Measurements from ENCODE around the gene ADSS1.

ADSS1 gene

GRCh38 chr14:104689881-104690711, 33.9 kb upstream of the ADSS1 start:
- no peaks in the 10 kb centered on the region for H3K27me3 ChIP-seq (ENCODE audit: insufficient read depth, low read depth, severe bottlenecking)
- no peak for TF ChIP-seq CTCF (IDR thresholded peaks at IDR 0.05; ENCODE audit: low read depth, low read length)
- H3K4me3 ChIP-seq (ENCODE audit: low read depth, low read length): peak overlapping the region; percentile 78
- no peaks in the 10 kb centered on the region for H3K9me3 ChIP-seq (ENCODE audit: severe bottlenecking)
- no peak for DNase-seq
- peak overlapping the region; percentile 62 for H3K27ac ChIP-seq
- peaks cover 22% of the 10 kb centered on the region for H3K36me3 ChIP-seq

GRCh38 chr14:104690861-104691455, 33.1 kb upstream of the ADSS1 start:
- TF ChIP-seq CTCF (IDR thresholded peaks at IDR 0.05; ENCODE audit: low read depth, low read length): no peak

GRCh38 chr14:104691546-104692260, 32.3 kb upstream of the ADSS1 start:
- DNase-seq: no peak
- Histone ChIP-seq H3K27ac (no peak overlapping the region), H3K27me3 (ENCODE audit: insufficient read depth, low read depth, severe bottlenecking) (no peaks in the 10 kb centered on the region), H3K4me3 (ENCODE audit: low read depth, low read length) (no peak overlapping the region), H3K9me3 (ENCODE audit: severe bottlenecking) (no peaks in the 10 kb centered on the region), H3K36me3 (peaks cover 29% of the 10 kb centered on the region)
- no peak for TF ChIP-seq CTCF (IDR thresholded peaks at IDR 0.05; ENCODE audit: low read depth, low read length)

More at GRCh38 chr14:104690861-104691455, 33.1 kb upstream of the ADSS1 start:
- Histone ChIP-seq H3K36me3 (peaks cover 25% of the 10 kb centered on the region), H3K27ac (no peak overlapping the region), H3K4me3 (ENCODE audit: low read depth, low read length) (peak overlapping the region; percentile 78), H3K27me3 (ENCODE audit: insufficient read depth, low read depth, severe bottlenecking) (no peaks in the 10 kb centered on the region), H3K9me3 (ENCODE audit: severe bottlenecking) (no peaks in the 10 kb centered on the region)
- no peak for DNase-seq

- Histone ChIP-seq H3K9me3 (ENCODE audit: severe bottlenecking) (no peaks in the 10 kb centered on the region), H3K4me3 (ENCODE audit: low read depth, low read length) (no peak overlapping the region), H3K27ac (no peak overlapping the region), H3K36me3 (peaks cover 29% of the 10 kb centered on the region), H3K27me3 (ENCODE audit: insufficient read depth, low read depth, severe bottlenecking) (no peaks in the 10 kb centered on the region)
- DNase-seq: no peak
- TF ChIP-seq CTCF (IDR thresholded peaks at IDR 0.05; ENCODE audit: low read depth, low read length): no peak
Observed at GRCh38 chr14:104692261-104692938, 31.6 kb upstream of the ADSS1 start.

- Histone ChIP-seq H3K9me3 (ENCODE audit: severe bottlenecking) (no peaks in the 10 kb centered on the region), H3K36me3 (peaks cover 29% of the 10 kb centered on the region), H3K4me3 (ENCODE audit: low read depth, low read length) (no peak overlapping the region), H3K27me3 (ENCODE audit: insufficient read depth, low read depth, severe bottlenecking) (no peaks in the 10 kb centered on the region), H3K27ac (no peak overlapping the region)
- DNase-seq: no peak
- no peak for TF ChIP-seq CTCF (IDR thresholded peaks at IDR 0.05; ENCODE audit: low read depth, low read length)
Observed at GRCh38 chr14:104692939-104693315, 31.1 kb upstream of the ADSS1 start.

Measured in WERI-Rb-1 (cell line).